Activated CD4-positive, alpha-beta T cell treated with anti-CD3 and anti-CD28 coated beads, Interleukin-2, amount 50 U/mL, for 24 hours (primary cell): ENCODE measurements around the gene GPRC5B.
A peak's percentile ranks its signal among the peaks of the same experiment; 100 is the strongest.

Experiments
- DNase-seq, 2 donors: peaks; one replicate each; pipeline ENCODE4 v3.0.0-alpha.2; 2020; ENCODE audit warnings: low read depth in 1 of 2, low spot score in 1 of 2

Gene GPRC5B

GRCh38 chr16:19884611-19885450 lies at the start of gene GPRC5B:
GPRC5B (minus strand) TSS chr16:19884848; CDS start chr16:19872845, 12,003 bp downstream.
- DNase-seq, result peak; percentile 11 to 35

- DNase-seq, result no peak
These were observed 49.1 kb upstream of the GPRC5B start for GRCh38 chr16:19933740-19934139.

- no peak for DNase-seq
These were observed 44.4 kb upstream of the GPRC5B start for GRCh38 chr16:19929062-19929511.

- DNase-seq, result no peak
These were observed 43.8 kb upstream of the GPRC5B start for GRCh38 chr16:19928432-19928831.

- no peak for DNase-seq
These were observed 42.1 kb upstream of the GPRC5B start for GRCh38 chr16:19926449-19927390.

- DNase-seq, result no peak
These were observed 38.7 kb upstream of the GPRC5B start for GRCh38 chr16:19923396-19923795.

- DNase-seq, result no peak
These were observed 34.5 kb upstream of the GPRC5B start for GRCh38 chr16:19919142-19919541.

- no peak for DNase-seq
These were observed 31.4 kb upstream of the GPRC5B start for GRCh38 chr16:19916064-19916463.

- no peak for DNase-seq
These were observed 30.2 kb upstream of the GPRC5B start for GRCh38 chr16:19914877-19915276.

GRCh38 chr16:19913340-19913645 lies 28.6 kb upstream of the GPRC5B start:
- DNase-seq, result no peak

GRCh38 chr16:19912455-19913339 lies 28.0 kb upstream of the GPRC5B start:
- no peak for DNase-seq

GRCh38 chr16:19911747-19912454 lies 27.3 kb upstream of the GPRC5B start:
- no peak for DNase-seq

GRCh38 chr16:19911204-19911603 lies 26.6 kb upstream of the GPRC5B start:
- no peak for DNase-seq

- no peak for DNase-seq
These were observed 25.2 kb upstream of the GPRC5B start for GRCh38 chr16:19909750-19910322.

- DNase-seq, result no peak
These were observed 24.3 kb upstream of the GPRC5B start for GRCh38 chr16:19908921-19909320.

- DNase-seq, result peak; percentile 49 to 58
These were observed 22.7 kb upstream of the GPRC5B start for GRCh38 chr16:19907161-19907992.

GRCh38 chr16:19901164-19901563 lies 16.5 kb upstream of the GPRC5B start:
- DNase-seq, result no peak

GRCh38 chr16:19899605-19899955 lies 14.9 kb upstream of the GPRC5B start:
- no peak for DNase-seq

GRCh38 chr16:19898924-19899604 lies 14.4 kb upstream of the GPRC5B start:
- peak in 1 of 2 donors; percentile 38 for DNase-seq
